HL-60/S4 (cell line): ENCODE results near the gene NEB.
"Not testable (repeated sequence)": the region's sequence is repeated elsewhere in the genome, so short reads cannot be mapped to it uniquely, and the experiment has no call there.

Experiments used
- in situ Hi-C: fragments of 300-500 bp; cut with MboI; formaldehyde crosslinking; loops from 2 replicates; pipeline ENCODE4 v1.14.3; 2022; ENCODE audit warnings: low sequenced_read_pairs

The NEB gene

DNA sequence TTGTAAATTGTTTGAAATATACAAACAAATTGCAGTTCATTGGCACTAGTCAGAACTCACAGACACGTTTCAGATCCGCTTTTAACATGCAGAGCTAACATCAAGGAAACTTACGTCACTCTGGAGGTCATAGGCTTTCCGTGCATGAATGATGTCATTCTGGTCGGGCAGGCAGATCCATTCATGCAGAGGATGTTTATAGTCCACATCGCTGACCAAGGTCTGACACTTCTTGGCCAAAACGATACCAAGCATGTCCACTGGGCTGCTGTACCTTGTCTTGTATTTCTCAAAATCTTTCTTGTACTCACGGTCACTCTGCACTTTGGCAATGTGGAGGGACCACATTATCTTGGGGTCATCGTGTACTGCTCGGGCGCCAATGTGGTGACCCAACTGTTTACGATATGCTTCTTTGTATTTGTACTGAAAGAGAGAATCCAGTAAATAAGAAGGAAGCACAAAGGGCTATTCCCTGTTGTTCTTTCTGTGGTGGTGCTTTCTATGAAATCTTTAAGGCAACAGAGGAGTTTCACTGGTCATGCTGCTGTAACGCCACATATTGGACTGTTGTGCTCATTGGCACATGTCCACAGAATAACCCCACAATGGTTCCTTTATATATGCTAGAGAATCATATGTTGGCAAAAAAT lies 114.8 kb downstream of the NEB start:
- in situ Hi-C loops: no loop called here

DNA sequence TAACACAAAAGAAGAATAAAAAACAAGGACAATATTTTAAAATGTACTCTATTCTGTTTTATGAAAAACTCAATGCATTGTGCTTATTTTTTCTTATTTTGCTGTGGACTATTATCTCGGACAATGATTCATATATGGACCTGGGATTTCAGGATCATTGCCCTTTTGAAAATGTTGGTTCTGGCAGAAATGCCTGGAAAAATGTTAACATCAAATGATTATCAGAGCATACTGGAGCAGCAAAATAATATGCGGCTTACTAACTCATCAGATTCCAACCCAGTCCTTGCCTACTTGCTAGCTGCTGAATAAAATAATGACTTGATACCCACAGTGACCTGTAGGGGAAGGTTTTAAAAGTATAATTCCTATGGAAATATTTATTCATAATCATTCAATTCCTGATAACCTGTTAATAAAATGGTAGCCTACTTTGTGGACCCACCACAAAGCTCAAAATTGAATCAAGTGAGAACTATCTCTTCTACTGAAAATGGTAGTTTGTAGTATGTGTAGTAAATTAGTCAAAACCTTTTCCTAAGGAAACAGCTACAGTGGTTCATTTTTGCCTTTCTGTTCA lies 117.4 kb downstream of the NEB start:
- in situ Hi-C loops: no loop called here

DNA sequence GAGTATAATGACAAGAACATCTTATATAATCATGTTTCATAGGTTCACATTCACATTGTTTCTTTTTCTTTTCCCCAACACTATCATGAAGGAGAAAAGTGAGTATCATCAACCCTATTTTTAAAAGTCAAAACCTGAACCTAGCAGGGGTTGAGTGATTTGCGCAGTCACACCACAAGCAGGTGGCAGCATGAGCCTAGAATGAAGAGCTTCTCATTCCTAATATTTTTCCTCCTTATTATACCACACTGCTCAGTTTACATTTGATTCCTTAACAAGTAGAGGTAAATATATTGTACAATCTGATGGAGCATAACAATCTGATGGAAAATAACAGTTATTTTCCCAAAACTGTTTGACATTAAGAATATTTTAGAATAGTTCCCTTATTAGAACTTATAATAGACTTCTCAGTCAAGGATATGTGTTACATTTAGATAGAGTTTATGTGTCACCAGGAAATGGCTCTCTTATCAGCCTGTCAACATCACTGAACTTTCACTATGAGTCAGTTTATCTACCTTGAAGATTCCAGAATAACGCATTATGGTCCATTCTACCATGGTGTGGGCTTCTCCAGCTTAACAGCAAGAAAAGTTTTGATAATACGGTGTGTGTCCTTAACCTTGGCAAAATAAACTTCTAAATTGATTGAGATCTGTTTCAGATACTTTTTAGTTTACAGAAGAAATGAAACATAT lies 119.5 kb downstream of the NEB start:
- in situ Hi-C loops: no loop called here

DNA sequence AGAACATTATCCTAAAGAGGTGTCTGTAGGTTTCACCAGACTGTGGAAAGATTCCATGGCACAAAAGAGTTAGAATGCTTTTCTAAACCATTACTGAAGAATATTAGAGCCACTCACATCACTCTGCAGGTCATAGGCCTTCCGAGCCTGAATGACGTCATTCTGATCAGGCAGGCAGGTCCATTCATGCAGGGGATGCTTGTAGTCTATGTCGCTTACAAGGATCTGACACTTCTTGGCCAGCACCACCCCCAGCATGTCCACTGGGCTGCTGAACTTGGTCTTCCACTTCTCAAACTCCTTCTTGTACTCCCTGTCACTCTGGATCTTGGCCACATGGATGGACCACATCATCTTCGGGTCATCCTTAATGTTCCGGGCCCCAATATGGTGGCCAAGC lies 120.1 kb downstream of the NEB start:
- in situ Hi-C loops: no loop called here

DNA sequence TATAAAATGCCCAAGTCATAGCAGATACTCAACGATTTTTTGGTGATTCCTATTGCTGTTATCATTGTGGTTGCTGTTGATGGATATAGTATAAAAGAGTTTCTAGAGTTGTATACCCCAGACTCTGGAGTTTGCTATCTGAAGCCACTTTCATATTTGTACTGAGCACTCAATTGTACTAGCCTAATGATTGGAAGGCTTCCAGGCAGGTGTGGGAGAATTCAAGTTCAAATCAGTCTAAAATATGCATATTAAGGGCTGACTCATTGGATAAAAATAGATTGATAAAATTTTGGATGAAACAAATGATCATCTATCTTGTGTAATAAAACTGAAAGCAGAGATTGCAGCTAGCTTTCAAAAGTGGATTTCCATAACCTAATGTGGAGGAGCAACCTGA lies 122.9 kb downstream of the NEB start:
- in situ Hi-C loops: no loop called here

DNA sequence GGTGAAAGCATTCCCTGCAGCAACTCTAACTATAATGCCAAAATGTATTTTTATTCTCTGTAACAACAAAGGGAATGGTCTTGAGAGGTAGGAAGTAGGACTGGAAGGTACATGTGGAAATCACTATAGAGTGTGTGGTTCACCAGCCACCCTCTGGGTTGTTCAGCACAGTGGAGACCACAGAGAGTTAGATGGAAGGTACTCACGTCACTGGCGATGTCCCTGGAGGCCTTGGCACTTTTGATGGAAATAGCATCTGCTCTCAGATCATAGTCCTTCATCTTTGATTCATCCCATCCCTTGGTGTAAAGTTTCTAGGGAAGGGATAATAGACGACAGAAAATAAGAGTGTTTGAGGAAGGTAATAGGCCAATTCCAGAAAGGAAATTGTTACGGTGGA lies 124.0 kb downstream of the NEB start:
- in situ Hi-C loops: no loop called here

DNA sequence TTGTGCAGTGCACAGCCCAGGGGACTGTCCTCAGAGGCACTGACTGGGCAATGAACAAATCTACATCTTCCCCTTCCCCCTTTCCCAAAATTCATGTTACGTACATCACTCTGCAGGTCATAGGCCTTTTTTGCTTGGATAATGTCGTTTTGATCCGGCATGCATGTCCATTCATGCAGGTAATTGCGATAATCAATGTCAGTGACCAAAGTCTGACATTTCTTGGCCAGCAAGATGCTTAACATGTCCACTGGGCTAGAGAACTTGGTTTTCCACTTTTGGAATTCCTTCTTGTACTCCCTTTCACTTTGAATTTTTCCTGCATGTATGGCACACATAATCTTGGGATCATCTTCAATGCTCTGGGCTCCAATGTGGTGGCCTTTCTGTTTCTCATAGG lies 124.6 kb downstream of the NEB start:
- in situ Hi-C loops: no loop called here

DNA sequence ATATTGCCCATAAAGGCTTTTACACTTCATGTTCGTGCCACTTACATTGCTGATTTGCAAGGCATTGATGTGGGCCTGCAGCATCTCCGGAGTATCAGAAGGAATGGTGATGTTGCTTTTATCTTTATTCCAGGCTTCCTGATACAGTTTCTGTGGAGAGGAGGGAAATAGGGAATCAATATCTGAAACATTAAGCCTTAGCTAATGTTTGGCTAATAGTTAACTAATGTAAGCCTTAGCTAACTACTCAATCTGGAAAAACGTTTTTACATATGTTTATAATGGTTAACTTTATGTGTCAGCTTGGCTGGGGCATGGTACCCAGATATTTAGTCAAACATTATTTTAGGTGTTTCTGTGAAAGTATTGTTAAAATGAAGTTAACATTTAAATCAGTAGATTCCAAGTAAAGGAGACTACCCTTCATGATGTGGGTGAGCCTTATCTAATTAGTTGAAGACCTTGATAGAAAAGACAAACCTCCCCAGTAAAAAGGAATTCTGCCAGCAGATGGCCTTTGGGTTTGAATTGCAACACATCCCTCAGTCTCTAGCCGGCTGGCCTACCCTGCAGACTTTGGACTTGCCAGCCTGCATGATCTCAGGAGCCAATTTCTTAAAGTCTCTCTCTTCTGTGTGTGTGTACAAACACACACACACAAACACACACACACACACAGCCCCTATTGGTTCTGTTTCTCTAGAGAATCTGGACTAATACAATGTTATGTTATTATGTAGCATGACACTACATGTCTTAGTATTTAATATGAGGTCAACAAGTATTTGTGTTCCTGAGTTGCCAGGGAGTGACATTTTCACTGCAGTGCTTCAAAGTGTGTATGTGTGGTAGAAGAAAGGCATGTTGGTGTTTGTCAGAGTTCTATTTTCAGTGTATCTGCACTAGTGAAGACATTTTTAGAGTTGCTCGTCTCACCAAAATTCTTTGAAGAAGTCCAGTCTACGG lies 126.5 kb downstream of the NEB start:
- in situ Hi-C loops: not testable (repeated sequence)

DNA sequence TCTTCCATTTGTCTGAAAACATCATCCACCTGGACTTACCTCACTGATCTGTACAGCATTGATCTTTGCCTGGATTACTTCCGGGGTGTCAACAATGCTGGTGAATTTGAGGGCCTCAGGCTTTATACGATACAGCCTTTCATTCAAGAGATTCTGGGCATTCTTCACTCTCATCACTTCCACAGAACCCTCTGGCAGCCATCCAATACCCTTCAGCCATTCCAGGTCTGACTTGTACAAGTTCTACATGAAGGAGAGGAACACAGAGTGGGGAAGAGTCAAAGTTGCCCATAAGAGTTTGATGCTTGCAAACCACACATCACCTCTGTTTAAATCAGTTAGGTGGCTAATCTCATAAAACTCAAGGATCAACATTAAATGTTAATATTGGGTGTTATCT lies 130.7 kb downstream of the NEB start:
- in situ Hi-C loops: not testable (repeated sequence)

DNA sequence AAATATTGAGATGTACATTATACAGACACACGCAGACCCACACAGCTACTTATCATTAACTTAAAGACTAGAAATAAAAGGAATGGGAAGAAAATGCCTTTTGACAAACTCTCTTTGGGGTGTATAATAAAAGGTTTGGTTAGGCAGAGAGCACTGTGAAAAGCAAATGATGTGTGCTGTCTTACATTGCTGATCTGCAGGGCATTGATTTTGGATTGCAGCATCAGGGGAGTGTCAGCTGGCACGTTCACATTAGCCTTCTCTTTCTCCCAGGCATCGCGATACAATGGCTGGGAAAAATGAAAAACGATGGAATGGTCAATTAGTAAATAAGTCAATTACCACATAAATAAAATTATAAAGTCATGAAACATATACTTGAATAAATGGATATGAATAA lies 131.9 kb downstream of the NEB start:
- in situ Hi-C loops: not testable (repeated sequence)

DNA sequence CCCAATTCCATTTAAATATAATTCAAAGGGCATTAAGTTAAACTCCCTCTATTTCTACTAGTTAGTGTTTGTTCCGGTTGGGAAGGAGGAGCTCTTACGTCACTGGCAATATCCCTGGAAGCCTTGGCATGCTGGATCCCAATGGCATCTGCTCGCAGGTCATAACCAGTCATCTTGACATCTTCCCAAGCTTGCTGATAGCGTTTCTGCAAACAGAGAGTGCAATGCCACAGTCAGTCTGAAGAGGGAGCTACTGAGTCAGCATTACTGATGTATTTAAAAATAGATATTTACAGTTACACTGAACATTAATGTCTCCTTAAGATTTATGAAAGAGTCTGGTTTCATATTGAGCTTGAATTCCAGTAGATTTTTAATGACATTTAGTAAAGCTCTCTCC lies 132.5 kb downstream of the NEB start:
- in situ Hi-C loops: not testable (repeated sequence)

DNA sequence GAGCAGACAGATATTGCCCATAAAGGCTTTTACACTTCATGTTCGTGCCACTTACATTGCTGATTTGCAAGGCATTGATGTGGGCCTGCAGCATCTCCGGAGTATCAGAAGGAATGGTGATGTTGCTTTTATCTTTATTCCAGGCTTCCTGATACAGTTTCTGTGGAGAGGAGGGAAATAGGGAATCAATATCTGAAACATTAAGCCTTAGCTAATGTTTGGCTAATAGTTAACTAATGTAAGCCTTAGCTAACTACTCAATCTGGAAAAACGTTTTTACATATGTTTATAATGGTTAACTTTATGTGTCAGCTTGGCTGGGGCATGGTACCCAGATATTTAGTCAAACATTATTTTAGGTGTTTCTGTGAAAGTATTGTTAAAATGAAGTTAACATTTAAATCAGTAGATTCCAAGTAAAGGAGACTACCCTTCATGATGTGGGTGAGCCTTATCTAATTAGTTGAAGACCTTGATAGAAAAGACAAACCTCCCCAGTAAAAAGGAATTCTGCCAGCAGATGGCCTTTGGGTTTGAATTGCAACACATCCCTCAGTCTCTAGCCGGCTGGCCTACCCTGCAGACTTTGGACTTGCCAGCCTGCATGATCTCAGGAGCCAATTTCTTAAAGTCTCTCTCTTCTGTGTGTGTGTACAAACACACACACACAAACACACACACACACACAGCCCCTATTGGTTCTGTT lies 137.2 kb downstream of the NEB start:
- in situ Hi-C loops: not testable (repeated sequence)

DNA sequence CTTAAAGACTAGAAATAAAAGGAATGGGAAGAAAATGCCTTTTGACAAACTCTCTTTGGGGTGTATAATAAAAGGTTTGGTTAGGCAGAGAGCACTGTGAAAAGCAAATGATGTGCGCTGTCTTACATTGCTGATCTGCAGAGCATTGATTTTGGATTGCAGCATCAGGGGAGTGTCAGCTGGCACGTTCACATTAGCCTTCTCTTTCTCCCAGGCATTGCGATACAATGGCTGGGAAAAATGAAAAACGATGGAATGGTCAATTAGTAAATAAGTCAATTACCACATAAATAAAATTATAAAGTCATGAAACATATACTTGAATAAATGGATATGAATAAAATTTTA lies 142.4 kb downstream of the NEB start:
- in situ Hi-C loops: not testable (repeated sequence)

DNA sequence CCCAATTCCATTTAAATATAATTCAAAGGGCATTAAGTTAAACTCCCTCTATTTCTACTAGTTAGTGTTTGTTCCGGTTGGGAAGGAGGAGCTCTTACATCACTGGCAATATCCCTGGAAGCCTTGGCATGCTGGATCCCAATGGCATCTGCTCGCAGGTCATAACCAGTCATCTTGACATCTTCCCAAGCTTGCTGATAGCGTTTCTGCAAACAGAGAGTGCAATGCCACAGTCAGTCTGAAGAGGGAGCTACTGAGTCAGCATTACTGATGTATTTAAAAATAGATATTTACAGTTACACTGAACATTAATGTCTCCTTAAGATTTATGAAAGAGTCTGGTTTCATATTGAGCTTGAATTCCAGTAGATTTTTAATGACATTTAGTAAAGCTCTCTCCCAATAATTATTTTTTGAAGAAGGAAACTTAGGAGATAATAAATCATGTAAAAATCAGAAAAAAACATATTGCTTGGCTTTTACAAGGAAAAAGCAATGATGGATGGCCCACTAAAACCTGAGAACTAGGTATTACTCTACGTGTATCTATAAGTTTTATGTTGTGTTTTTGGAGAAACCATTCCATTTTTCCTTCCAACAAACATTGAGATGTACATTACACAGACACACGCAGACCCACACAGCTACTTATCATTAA lies 142.9 kb downstream of the NEB start:
- in situ Hi-C loops: not testable (repeated sequence)

DNA sequence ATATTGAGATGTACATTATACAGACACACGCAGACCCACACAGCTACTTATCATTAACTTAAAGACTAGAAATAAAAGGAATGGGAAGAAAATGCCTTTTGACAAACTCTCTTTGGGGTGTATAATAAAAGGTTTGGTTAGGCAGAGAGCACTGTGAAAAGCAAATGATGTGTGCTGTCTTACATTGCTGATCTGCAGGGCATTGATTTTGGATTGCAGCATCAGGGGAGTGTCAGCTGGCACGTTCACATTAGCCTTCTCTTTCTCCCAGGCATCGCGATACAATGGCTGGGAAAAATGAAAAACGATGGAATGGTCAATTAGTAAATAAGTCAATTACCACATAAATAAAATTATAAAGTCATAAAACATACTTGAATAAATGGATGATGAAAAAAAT lies 153.0 kb downstream of the NEB start:
- in situ Hi-C loops: not testable (repeated sequence)

DNA sequence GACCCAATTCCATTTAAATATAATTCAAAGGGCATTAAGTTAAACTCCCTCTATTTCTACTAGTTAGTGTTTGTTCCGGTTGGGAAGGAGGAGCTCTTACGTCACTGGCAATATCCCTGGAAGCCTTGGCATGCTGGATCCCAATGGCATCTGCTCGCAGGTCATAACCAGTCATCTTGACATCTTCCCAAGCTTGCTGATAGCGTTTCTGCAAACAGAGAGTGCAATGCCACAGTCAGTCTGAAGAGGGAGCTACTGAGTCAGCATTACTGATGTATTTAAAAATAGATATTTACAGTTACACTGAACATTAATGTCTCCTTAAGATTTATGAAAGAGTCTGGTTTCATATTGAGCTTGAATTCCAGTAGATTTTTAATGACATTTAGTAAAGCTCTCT lies 153.6 kb downstream of the NEB start:
- in situ Hi-C loops: not testable (repeated sequence)

DNA sequence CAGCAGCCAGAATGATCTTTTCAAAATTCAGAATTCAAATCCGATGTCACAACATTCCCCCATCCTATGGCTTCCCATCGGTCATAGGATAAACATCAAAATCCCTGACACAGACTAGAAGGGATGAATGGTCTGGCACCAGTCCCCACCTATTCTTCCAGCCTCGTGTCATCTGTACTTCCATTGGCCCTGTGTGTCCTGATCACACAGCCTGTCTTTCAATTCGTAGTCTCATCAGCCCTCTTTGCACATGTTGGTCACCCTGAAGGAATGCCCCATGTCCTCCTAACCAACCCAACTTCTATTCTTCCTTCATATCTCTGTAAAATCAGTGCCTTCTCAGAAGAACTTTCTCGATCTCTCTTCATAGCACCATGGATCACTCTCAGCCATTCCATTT lies 157.2 kb downstream of the NEB start:
- in situ Hi-C loops: no loop called here

DNA sequence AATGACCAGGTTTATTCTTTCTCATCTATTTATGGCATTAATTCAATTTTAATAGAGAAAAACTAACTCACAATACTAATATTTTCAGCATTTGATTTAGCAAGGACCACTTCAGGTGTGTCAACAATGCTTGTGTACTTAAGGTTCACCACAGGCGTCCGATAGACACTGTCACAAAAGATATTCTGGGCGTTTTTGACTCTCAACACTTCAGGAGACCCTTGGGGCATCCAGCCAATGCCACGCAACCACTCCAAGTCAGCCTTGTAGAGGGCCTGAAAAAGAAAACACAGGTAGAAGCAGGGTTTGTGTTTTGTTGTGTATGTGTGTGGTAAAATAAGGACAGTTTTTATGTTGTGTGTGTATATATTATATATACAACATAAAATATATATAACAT lies 158.2 kb downstream of the NEB start:
- in situ Hi-C loops: no loop called here

DNA sequence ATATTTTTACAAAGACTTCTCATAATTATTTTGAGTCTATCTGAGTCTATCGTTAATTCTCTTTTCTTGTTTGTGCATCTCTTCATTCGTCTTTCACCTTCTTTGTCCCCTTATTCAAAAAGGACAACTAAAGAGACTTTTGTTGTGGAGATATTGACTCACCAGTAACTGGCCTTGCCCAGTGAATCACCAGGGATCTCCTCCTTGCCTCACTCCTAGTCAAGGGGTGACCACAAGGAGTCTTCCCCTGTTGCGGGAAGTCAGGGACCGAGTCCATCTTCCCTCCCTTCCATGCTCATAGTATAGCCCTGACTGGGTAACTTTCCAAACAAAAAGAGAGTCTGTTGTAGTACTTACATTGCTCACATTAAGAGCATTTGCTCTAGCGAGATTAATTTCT lies 158.9 kb downstream of the NEB start:
- in situ Hi-C loops: no loop called here

DNA sequence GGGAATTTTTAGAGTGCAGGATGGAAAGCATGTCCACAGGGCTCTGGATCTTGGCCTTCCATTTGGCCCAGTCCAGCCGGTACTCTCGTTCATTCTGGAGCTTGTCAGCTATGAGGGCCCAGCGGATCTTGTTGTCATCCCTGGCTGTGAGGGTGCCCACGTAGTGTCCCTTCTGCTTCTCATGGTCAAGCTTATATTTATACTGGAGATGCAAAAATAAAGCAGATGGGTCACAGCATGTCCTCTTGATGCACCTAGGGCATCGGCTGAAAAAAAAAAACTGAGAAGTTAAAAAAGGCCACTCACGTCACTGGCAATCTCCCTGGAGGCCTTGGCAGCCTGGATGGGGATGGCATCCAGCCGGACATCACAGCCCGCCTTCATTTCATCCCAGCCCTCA lies 164.1 kb downstream of the NEB start:
- in situ Hi-C loops: no loop called here
